MCF 10A (cell line): ENCODE data around the gene OR1L1. TPM values are rescaled to one million over a fixed set of nuclear protein-coding genes. Genes with fewer than 3 reads are reported as not detected.

Source experiments
- BruUV-seq: library from RNA; stranded (reverse); fragments of 400-500 nt; replicated peaks from 2 replicates; lab custom pipeline; 2021; lab: Mats Ljungman, UMichigan
- CTCF ChIA-PET: fragments of 300-600 bp; sonication (Branson Sonifier 250); formaldehyde crosslinking; extraction: SDS; loops from one replicate; lab custom pipeline; 2021; ENCODE audit warnings: antibody characterized with exemption, inconsistent platforms; lab: Yijun Ruan, JAX
- POLR2A ChIA-PET: fragments of 300-600, 350-650 bp; sonication (Branson Sonifier 250); formaldehyde crosslinking; extraction: SDS; loops from one replicate; lab custom pipeline; 2020; ENCODE audit warnings: antibody characterized with exemption, inconsistent platforms; lab: Yijun Ruan, JAX
- DNase-seq: peaks from one replicate; pipeline ENCODE4 v3.0.0-alpha.2; 2018; ENCODE audit not compliant: unreplicated experiment
- H3K27ac Mint-ChIP-seq: one replicate; pipeline ENCODE4 v1.8.0; 2022; ENCODE audit warnings: mild to moderate bottlenecking, low read depth, mixed read lengths; ENCODE audit not compliant: unreplicated experiment
- H3K27me3 Mint-ChIP-seq: one replicate; pipeline ENCODE4 v1.8.0; 2022; ENCODE audit warnings: mixed read lengths; ENCODE audit not compliant: insufficient read depth, unreplicated experiment
- H3K36me3 Mint-ChIP-seq: one replicate; pipeline ENCODE4 v1.8.0; 2022; ENCODE audit warnings: mild to moderate bottlenecking, moderate library complexity, mixed read lengths; ENCODE audit not compliant: insufficient read depth, unreplicated experiment
- H3K4me1 Mint-ChIP-seq: one replicate; pipeline ENCODE4 v1.8.0; 2022; ENCODE audit warnings: mixed read lengths; ENCODE audit not compliant: insufficient read depth, unreplicated experiment
- H3K4me3 Mint-ChIP-seq: one replicate; pipeline ENCODE4 v1.8.0; 2022; ENCODE audit warnings: mild to moderate bottlenecking, moderate library complexity, mixed read lengths; ENCODE audit not compliant: unreplicated experiment
- H3K9me3 Mint-ChIP-seq: one replicate; pipeline ENCODE4 v1.8.0; 2022; ENCODE audit warnings: mixed read lengths; ENCODE audit not compliant: unreplicated experiment
- CTCF ChIP-seq: fragments of 200-600 bp; IDR thresholded peaks from one replicate; pipeline ENCODE4 v1.8.0; 2022; ENCODE audit warnings: antibody characterized with exemption, mild to moderate bottlenecking; ENCODE audit not compliant: unreplicated experiment
- intact Hi-C: fragments of 100-400 bp; cut with micrococcal nuclease; formaldehyde crosslinking; loops from 2 replicates; pipeline ENCODE4 v1.14.1; 2022
- total RNA-seq: library from RNA; stranded (reverse); gene quantifications from 2 replicates; pipeline ENCODE4 v1.2.3, GENCODE V29; 2022

Gene OR1L1
- total RNA-seq, 1 experiment from 2014 or later: not detected

GRCh38 chr9:122695696-122696095 is 34.2 kb downstream of the OR1L1 start:
- no peak for TF ChIP-seq CTCF
- H3K27me3 Mint-ChIP-seq: peaks cover 8% of the 10 kb centered on the region
- peak; percentile 25 for DNase-seq
- no peaks in the 10 kb centered on the region for H3K4me1 Mint-ChIP-seq
- no peak overlapping the region for H3K27ac Mint-ChIP-seq
- ChIA-PET POLR2A (no interaction called here), CTCF (no interaction called here)
- H3K9me3 Mint-ChIP-seq: no peaks in the 10 kb centered on the region
- H3K36me3 Mint-ChIP-seq: no peaks in the 10 kb centered on the region
- intact Hi-C loops: no loop called here
- BruUV-seq: no TSS peak
- H3K4me3 Mint-ChIP-seq: no peak overlapping the region

Other genes with a start within 250 kb of the OR1L1 start
- not detected in 2 replicates for gene OR1J1, start 183.8 kb upstream of the OR1L1 start, total RNA-seq
- not detected in 2 replicates for gene OR1J2, start 150.9 kb upstream of the OR1L1 start, total RNA-seq
- not detected in 2 replicates for gene OR1J4, start 142.6 kb upstream of the OR1L1 start, total RNA-seq
- not detected in 2 replicates for gene OR1N1, start 134.4 kb upstream of the OR1L1 start, total RNA-seq
- not detected in 2 replicates for gene OR1N2, start 108.6 kb upstream of the OR1L1 start, total RNA-seq
- not detected in 2 replicates for gene OR1L8, start 78.3 kb upstream of the OR1L1 start, total RNA-seq
- not detected in 2 replicates for gene OR1Q1, start 47.0 kb upstream of the OR1L1 start, total RNA-seq
- not detected in 2 replicates for gene OR1B1, start 4.1 kb upstream of the OR1L1 start, total RNA-seq
- not detected in 2 replicates for gene OR1L3, start 13.4 kb downstream of the OR1L1 start, total RNA-seq
- not detected in 2 replicates for gene OR1L4, start 62.3 kb downstream of the OR1L1 start, total RNA-seq
- gene OR1L6, start 80.6 kb downstream of the OR1L1 start, total RNA-seq: not detected in 2 replicates
- gene OR5C1, start 127.2 kb downstream of the OR1L1 start, total RNA-seq: not detected in 2 replicates
- not detected in 2 replicates for gene OR1K1, start 138.4 kb downstream of the OR1L1 start, total RNA-seq
- 11.1 and 11.2 TPM in 2 replicates for gene PDCL, start 166.9 kb downstream of the OR1L1 start, total RNA-seq
- 52.4 and 59.1 TPM in 2 replicates for gene RC3H2, start 243.6 kb downstream of the OR1L1 start, total RNA-seq